GM19397 (cell line): ENCODE data around the gene PKN1.

Experiments
- ATAC-seq: cut with Tn5 transposase; IDR thresholded peaks from one replicate; pipeline ENCODE4 v1.9.1; 2021; ENCODE audit warnings: mild to moderate bottlenecking, moderate library complexity; ENCODE audit not compliant: unreplicated experiment

Gene PKN1

GRCh38 chr19:14425696-14426138, 7.4 kb upstream of the PKN1 start:
- ATAC-seq: no peak

GRCh38 chr19:14427461-14427860, 5.6 kb upstream of the PKN1 start:
- no peak for ATAC-seq

DNA sequence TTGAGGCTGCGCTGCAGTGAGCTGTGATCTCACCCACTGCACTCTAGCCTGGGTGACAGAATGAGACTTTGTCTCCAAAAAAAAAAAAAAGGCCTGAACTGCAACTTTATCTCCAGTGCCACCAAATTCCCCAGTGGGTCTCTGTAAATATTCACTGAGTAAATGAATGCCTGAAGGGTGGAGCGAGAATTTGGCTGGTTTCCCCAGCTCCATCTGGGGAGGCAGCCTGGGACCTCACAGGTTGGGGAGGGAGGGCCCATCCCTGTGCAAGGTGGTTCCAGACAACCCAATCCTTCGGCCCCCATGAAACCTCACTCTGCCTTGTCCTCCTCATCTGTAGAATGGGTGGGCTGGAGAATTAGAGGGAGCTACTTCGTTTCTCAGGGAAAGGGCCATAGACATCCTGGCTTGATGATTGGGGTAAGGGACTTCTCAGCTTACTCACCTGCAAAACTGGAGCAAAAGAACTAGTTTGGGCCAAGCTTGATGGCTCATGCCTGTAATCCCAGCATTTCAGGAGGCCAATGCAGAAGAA, 4.2 kb upstream of the PKN1 start:
- no peak for ATAC-seq

GRCh38 chr19:14430712-14431111, 2.4 kb upstream of the PKN1 start:
- no peak for ATAC-seq

DNA sequence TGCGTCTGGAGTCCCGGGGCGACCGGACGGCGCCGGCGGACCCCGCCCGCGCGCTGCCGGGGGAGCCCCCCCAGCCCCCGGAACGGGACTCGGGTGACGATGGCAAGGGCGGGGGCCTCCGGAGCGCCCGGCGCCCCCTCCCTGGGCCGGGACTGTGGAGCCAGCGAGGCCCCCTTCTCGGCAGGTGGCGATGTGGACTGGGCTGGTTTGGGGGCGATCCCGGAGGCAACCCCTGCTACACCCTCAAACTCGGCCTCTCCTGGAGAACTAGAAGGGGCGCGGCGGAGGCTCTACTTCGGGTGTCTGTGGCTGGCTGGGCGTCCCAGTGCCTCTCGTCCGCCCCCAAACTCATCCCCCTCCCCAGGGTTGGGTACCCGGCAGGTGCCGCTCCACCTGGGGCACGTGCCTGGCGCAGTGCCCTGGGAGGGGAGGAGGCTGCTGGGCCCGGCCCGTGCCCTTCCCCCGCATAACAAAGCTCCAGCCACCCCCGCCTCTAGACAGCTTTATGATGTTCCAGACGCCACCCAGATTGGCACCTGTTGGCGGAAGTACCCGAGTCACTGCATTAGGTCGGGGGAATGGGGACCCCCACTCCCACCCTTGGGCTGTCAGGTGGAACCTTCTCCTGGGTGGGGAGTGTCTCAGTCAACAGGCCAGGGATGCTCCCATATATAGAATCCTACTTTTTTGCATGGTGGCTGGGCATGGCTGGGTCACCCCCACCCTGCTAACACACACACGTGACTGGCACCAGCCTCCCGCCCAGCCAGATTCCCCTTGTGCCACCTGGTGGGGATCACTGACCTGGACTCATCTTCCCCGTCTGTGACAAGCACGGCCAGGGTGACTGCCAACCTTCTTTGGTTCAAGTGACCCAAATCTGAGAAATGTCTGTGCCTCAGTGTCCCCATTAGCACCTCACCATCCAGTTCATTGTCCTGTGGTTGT, 722 bp downstream of the PKN1 start:
- ATAC-seq: no peak

- no peak for ATAC-seq
Measured at GRCh38 chr19:14434543-14435319, 1.6 kb downstream of the PKN1 start.

GRCh38 chr19:14435320-14436050, 2.4 kb downstream of the PKN1 start:
- no peak for ATAC-seq

GRCh38 chr19:14437578-14438140, 4.6 kb downstream of the PKN1 start:
- no peak for ATAC-seq

DNA sequence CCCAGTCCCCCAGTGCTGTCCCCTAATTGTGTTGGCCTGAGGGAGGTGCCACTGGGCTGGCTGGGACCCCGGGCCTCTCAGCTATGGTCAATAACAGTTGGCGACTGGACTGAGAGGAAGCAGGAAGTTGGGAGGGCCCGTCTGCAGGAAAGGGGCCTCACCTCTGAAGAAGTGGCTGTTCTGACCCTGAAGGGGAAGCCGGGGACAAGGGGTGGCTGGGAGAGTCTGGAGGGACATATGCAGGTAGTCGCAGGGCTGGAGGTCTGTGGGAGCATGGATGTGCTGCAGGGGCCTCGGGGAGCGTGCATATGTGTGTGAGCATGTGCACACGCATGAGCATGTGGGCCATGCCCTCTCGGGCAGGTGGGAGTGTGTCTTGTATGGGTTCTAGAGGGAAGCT, 5.9 kb downstream of the PKN1 start:
- ATAC-seq: no peak

DNA sequence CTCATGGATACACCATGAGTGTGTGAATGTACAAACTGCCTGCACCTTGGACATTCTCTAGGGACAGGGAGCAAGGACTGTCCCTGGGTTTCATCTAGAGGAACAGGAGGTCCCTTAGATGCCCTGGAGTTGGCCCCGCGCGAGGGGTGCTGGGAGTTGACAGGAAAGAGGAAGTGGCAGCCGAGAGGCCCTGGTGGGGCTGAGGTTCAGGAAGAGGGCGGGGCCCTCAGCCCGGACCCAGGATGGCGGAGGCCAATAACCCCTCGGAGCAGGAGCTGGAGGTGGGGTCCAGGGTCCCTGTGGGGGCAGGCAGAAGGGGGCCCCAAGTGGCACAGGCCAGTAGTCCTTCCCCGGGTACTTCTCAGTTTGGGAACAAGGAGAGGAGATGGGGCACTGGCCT, 6.9 kb downstream of the PKN1 start:
- peak; percentile 89 for ATAC-seq

- ATAC-seq: no peak
Measured at GRCh38 chr19:14441041-14441938, 8.2 kb downstream of the PKN1 start.

- no peak for ATAC-seq
Measured at GRCh38 chr19:14442891-14443631, 10.0 kb downstream of the PKN1 start.

GRCh38 chr19:14443632-14444216, 10.6 kb downstream of the PKN1 start:
- no peak for ATAC-seq

DNA sequence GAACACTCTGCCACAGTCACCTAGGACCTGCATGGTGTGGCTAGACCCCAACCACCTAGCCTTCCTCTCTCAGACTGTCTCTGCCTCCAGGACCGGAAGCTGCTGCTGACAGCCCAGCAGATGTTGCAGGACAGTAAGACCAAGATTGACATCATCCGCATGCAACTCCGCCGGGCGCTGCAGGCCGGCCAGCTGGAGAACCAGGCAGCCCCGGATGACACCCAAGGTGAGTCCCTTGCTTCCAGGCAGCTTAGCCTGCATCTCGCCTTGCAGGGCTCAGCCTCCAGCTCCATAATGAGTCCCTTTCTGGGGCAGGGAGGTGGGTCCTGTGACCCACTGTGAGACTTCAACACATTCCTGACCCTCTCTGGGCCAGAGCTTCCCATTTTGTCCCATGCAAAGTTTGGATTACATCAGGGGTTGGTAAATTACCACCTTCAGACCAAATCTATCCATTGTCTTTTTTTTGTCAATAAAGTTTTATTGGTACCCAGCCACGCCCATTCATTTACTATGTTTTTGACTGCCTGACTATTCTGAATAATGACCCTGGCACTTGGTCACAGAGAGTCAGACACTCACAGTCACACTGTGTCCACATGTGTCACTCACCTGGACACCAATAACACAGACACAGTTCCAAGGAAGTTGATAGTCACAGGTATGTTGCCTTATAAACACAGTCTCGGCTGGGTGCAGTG, 13.4 kb downstream of the PKN1 start:
- no peak for ATAC-seq

DNA sequence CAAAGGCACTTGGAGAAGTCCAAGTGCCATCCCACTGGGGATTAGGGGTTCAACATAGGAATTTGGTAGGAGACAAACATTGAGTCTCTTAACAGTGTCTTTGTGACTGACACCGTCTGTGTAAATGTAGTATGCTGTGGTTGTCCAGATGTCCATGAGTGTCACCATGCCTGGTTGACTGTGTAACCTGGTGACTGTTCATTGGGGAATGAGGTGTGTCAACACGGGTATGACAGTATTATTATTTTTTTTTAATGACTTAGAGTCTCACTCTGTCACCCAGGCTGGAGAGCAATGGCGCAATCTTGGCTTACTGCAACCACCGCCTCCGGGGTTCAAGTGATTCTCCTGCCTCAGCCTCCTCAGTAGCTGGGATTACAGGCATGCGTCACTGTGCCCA, 16.2 kb downstream of the PKN1 start:
- no peak for ATAC-seq

DNA sequence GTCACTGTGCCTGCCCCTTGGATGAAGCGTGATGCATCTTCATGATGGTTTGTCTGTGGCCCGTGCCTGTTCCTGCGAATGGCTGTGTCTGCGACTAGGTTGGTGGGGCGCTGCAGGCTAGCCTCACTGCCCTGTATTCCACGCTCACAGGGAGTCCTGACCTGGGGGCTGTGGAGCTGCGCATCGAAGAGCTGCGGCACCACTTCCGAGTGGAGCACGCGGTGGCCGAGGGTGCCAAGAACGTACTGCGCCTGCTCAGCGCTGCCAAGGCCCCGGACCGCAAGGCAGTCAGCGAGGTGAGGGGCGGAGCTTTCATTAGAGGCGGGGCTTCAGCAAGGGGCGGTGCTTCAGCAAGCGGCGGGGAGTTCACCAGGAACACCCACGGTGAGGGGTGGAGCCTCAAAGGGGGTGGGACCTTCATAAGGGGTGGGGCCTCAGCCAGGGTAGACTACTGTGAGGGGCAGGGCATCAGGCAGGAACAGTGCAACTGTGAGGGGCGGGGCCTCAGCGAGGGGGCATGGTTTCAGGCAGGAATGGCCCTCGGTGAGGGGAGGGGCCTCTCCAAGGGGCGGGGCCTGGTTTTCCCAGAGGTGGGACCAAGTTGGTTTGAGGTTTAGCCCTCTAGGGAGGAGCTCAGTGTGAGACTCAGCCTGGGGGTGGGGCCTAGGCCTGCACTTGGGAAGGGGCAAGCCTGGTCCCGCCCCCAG, 17.2 kb downstream of the PKN1 start:
- no peak for ATAC-seq

- no peak for ATAC-seq
Measured at GRCh38 chr19:14450876-14451275, 17.8 kb downstream of the PKN1 start.
